ENCODE data around the gene CARNS1. TPM values are rescaled to one million over a fixed set of nuclear protein-coding genes. Genes with fewer than 3 reads are reported as not detected.

The CARNS1 gene
- total RNA-seq, 1 experiment from 2014 or later: 1.1 TPM

GRCh38 chr11:67419325-67420049, 4.0 kb downstream of the CARNS1 start:
- Histone ChIP-seq H3K56ac (ENCODE audit: insufficient read length, low read depth, low read length) (no peak overlapping the region), H3K14ac (ENCODE audit: insufficient read depth, low read length) (no peak overlapping the region), H4K8ac (replicated peaks; ENCODE audit: insufficient read length, low read depth, low read length) (no peak overlapping the region), H2BK12ac (ENCODE audit: insufficient read length, low read depth, low read length) (no peak overlapping the region), H4K91ac (ENCODE audit: insufficient read length, low read depth, low read length) (no peak overlapping the region), H3K27me3 (ENCODE audit: insufficient read depth, low read length) (no peaks in the 10 kb centered on the region), H2BK15ac (ENCODE audit: low read depth, low read length) (no peak overlapping the region), H2BK5ac (ENCODE audit: insufficient read length, low read length) (no peak overlapping the region), H2BK20ac (ENCODE audit: low read depth, low read length, poor library complexity, severe bottlenecking) (no peak overlapping the region), H4K20me1 (ENCODE audit: control insufficient read depth, insufficient read depth, insufficient read length) (no peaks in the 10 kb centered on the region), H2AK5ac (ENCODE audit: insufficient read length, low read length) (no peak overlapping the region), H3T11ph (ENCODE audit: low read length) (no peak overlapping the region), H3K4me1 (ENCODE audit: insufficient read depth, low read length) (no peaks in the 10 kb centered on the region), H4K5ac (ENCODE audit: insufficient read length, low read depth, low read length) (no peak overlapping the region), H3K9ac (ENCODE audit: extremely low read depth, insufficient read length, low read length) (no peak overlapping the region), H3K4me2 (ENCODE audit: insufficient read depth, insufficient read length, low read length) (no peak overlapping the region), H3K9me3 (ENCODE audit: control insufficient read depth, low read depth, low read length) (no peaks in the 10 kb centered on the region), H3K23me2 (ENCODE audit: insufficient read length, low read depth, low read length, poor library complexity, severe bottlenecking) (no peaks in the 10 kb centered on the region), H3K4ac (ENCODE audit: low read depth, low read length) (no peak overlapping the region), H3K79me2 (ENCODE audit: insufficient read depth, low read length) (no peaks in the 10 kb centered on the region), H3K18ac (ENCODE audit: insufficient read length, low read depth, low read length) (no peak overlapping the region), H2BK120ac (ENCODE audit: low read depth, low read length, poor library complexity, severe bottlenecking) (no peak overlapping the region), H3K79me1 (ENCODE audit: insufficient read depth, low read depth, low read length, poor library complexity, severe bottlenecking) (no peaks in the 10 kb centered on the region), H3K27ac (ENCODE audit: insufficient read length, low read depth, low read length) (no peak overlapping the region), H2AFZ (ENCODE audit: low read length) (no peak overlapping the region), H3K23ac (ENCODE audit: insufficient read length, low read depth, low read length) (no peak overlapping the region)
- Mint-ChIP-seq H3K4me3 (peak overlapping the region; percentile 55 to 82; a peak in 2 of 5 replicates), H3K4me1 (peaks cover 23 to 26% of the 10 kb centered on the region in 2 experiments), H3K36me3 (ENCODE audit: insufficient read depth in 1 of 3, low read depth in 3 of 3) (peaks cover 0 to 1% (median 0%) of the 10 kb centered on the region in 3 experiments; a peak in 1 of 7 replicates), H3K27ac (no peak overlapping the region), H3K9me3 (no peaks in the 10 kb centered on the region; a peak in 1 of 5 replicates), H3K27me3 (ENCODE audit: low read depth) (peaks cover 20% of the 10 kb centered on the region)
- DNase-seq: no peak
- TF ChIP-seq CTCF (conservative IDR thresholded peaks at IDR 0.05): no peak
- no CpG with 5 or more reads among the region's 21 CpGs for WGBS (ENCODE audit: extremely low coverage, insufficient read length, low lambda C conversion rate)
